ENCODE data around the gene BIVM.

The BIVM gene

GRCh38 chr13:102846261-102847015 is 47.5 kb downstream of the BIVM start:
- no peak for TF ChIP-seq CTCF (conservative IDR thresholded peaks at IDR 0.05; ENCODE audit: low read depth)
- POLR2A ChIA-PET (ENCODE audit: low non-redundant PET), result no interaction called here
- peak; percentile 30 for DNase-seq (ENCODE audit: low spot score)
- CTCF ChIA-PET, result interaction anchor here (0.6 to 2.2 kb wide), 9 partner anchors 9 to 1339 kb away, joined by 3 to 9 read pairs (median 4); no protein-coding TSS in a partner anchor
- peak overlapping the region; percentile 96 for H3K27ac ChIP-seq

DNA sequence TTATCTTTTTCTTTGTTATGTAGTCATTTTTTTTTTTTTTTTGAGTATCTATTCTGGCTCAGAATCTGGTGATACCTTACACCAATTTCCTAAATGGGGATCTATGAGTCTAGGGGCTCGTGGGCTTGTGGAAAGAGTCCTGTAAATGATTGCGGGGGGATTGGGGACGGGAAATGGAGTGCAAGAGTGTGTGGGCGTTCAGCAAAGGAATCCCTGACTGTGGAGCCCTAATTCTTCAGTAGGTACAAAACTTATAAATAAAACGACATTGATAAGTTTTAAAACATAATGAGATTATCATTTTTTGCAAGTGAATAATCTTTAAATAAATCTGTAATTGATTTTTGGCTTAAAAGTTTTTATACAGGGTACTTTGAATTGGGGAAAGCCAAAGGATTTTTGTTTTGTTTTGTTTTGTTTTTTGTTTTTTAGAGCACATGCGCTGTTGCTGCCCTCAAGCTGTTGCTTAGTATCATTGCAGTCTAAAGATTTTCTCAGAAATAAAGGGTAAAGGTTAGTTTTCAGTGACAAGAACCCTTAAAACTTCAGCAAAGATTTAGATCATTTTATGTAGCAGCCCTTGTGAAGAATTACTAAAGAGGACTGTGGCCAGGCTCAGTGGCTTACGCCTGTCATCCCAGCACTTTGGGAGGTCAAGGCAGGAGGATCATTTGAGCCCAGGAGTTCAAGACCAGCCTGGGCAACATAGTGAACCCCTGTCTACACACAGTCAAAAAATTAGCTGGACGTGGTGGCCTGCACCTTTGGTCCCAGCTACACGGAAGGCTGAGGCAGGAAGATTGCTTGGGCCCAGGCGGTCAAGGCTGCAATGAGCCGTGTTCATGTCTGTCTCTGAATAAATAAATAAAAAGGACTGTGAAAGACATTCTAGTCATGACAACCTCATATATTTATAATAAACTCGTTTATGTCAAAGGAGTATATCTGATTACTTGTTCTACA is 48.6 kb downstream of the BIVM start:
- ChIA-PET POLR2A (ENCODE audit: low non-redundant PET) (no interaction called here), CTCF (interaction anchor here (0.6 to 2.2 kb wide), 6 partner anchors 23 to 1340 kb away, joined by 3 to 9 read pairs (median 4); no protein-coding TSS in a partner anchor)
- no peak for DNase-seq (ENCODE audit: low spot score)
- peak overlapping the region; percentile 53 for H3K27ac ChIP-seq
- peak; percentile 87 for TF ChIP-seq CTCF (conservative IDR thresholded peaks at IDR 0.05; ENCODE audit: low read depth)

DNA sequence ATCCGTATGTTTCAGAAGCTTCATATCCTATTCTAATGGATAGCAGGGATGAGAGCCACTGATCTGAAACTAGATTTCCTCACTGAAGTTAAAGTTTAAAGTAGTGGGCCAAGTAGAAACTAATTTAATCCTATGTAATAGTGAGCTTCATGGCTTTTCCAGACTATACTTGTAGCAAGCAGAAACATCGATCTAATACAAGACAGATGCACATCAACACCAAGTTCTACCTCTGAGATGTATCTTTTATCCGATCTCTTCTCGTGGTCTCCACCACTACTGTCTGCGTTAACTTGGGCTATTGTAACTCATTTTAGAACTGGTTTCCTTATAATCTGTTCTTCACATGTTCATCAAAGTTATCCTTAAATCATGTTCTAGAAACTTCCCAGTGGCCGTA is 50.0 kb downstream of the BIVM start:
- CTCF ChIA-PET, result interaction anchor here (0.5 kb wide), 1 partner anchor 11 kb away, joined by 3 read pairs; no protein-coding TSS in a partner anchor
- H3K27ac ChIP-seq, result no peak overlapping the region
- no peak for DNase-seq (ENCODE audit: low spot score)
- POLR2A ChIA-PET (ENCODE audit: low non-redundant PET), result no interaction called here
- TF ChIP-seq CTCF (conservative IDR thresholded peaks at IDR 0.05; ENCODE audit: low read depth), result no peak

DNA sequence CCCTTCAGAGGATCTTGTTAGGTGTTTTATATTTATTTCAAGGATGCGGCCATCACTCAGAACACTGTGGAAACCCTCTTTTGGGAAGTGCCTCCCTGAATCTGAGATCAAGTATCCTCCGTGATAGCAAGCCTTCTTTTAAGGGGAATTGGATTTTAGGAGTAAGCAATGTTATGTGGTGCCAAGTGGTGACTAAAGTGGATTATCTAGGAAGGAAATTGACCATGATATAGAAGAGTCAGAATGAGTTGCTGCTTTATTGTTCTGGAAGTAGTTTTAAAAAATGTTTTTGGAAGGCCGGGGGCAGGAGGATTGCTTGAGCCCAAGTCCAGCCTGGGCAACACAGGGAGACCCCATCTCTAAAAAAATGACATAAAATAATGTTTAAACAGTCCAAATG is 53.6 kb downstream of the BIVM start:
- no peak overlapping the region for H3K27ac ChIP-seq
- POLR2A ChIA-PET (ENCODE audit: low non-redundant PET), result no interaction called here
- CTCF ChIA-PET, result no interaction called here
- no peak for DNase-seq (ENCODE audit: low spot score)
- TF ChIP-seq CTCF (conservative IDR thresholded peaks at IDR 0.05; ENCODE audit: low read depth), result no peak

GRCh38 chr13:102854675-102855074 is 55.8 kb downstream of the BIVM start:
- POLR2A ChIA-PET (ENCODE audit: low non-redundant PET), result interaction anchor here (0.7 to 0.9 kb wide), 2 partner anchors 9 to 266 kb away, joined by 3 read pairs; no protein-coding TSS in a partner anchor
- CTCF ChIA-PET, result interaction anchor here (0.6 to 0.7 kb wide), 3 partner anchors 9 to 273 kb away, joined by 3 to 8 read pairs (median 4); partner anchors contain the start of gene ERCC5
- TF ChIP-seq CTCF (conservative IDR thresholded peaks at IDR 0.05; ENCODE audit: low read depth), result no peak
- H3K27ac ChIP-seq, result no peak overlapping the region
- DNase-seq (ENCODE audit: low spot score), result no peak

GRCh38 chr13:102856557-102856956 is 57.6 kb downstream of the BIVM start:
- POLR2A ChIA-PET (ENCODE audit: low non-redundant PET), result no interaction called here
- TF ChIP-seq CTCF (conservative IDR thresholded peaks at IDR 0.05; ENCODE audit: low read depth), result no peak
- DNase-seq (ENCODE audit: low spot score), result no peak
- no peak overlapping the region for H3K27ac ChIP-seq
- CTCF ChIA-PET, result no interaction called here

All from RWPE1 (cell line).